AG09319 (cell line): ENCODE results near the gene FBRSL1.

ENCODE experiments used
- DNase-seq: peaks from one replicate; pipeline ENCODE4 v3.0.0-alpha.2; 2010; ENCODE audit warnings: low read depth; ENCODE audit errors: extremely low read depth
- CTCF ChIP-seq: IDR thresholded peaks from 2 replicates; pipeline ENCODE4 v1.5.1; 2011; ENCODE audit warnings: low read depth, mild to moderate bottlenecking, inconsistent platforms, low read length, moderate library complexity

Gene FBRSL1

GRCh38 chr12:132522592-132523380, 32.8 kb downstream of the FBRSL1 start:
- no peak for DNase-seq
- TF ChIP-seq CTCF: no peak

- peak; percentile 83 for TF ChIP-seq CTCF
- DNase-seq: no peak
Measured at GRCh38 chr12:132523576-132524331, 33.8 kb downstream of the FBRSL1 start.

GRCh38 chr12:132524405-132524804, 34.5 kb downstream of the FBRSL1 start:
- DNase-seq: no peak
- no peak for TF ChIP-seq CTCF

GRCh38 chr12:132525011-132525832, 35.3 kb downstream of the FBRSL1 start:
- DNase-seq: no peak
- TF ChIP-seq CTCF: no peak

GRCh38 chr12:132525833-132526455, 36.0 kb downstream of the FBRSL1 start:
- TF ChIP-seq CTCF: no peak
- no peak for DNase-seq

GRCh38 chr12:132527186-132527882, 37.4 kb downstream of the FBRSL1 start:
- no peak for TF ChIP-seq CTCF
- no peak for DNase-seq
